Liver (tissue), 9 donors: Measurements from ENCODE around the gene MMP20. TPM values are rescaled to one million over a fixed set of nuclear protein-coding genes. Genes with fewer than 3 reads are reported as not detected.

Experiments
- DNase-seq: peaks from one replicate; pipeline ENCODE4 v3.0.0-alpha.2; 2017; ENCODE audit warnings: low spot score
- H3K27ac ChIP-seq, 2 donors: one replicate each; pipeline ENCODE4 v1.7.0; 2013; ENCODE audit warnings: inconsistent platforms in 2 of 2, low read length in 2 of 2, control low read depth in 1 of 2, low read depth in 1 of 2, mild to moderate bottlenecking in 1 of 2
- H3K27me3 ChIP-seq, 4 donors: one replicate each; pipeline versions ENCODE4 v1.6.1 to v1.7.0; 2013; ENCODE audit warnings: low read length in 3 of 4, inconsistent platforms in 1 of 4, mild to moderate bottlenecking in 1 of 4, moderate library complexity in 1 of 4; ENCODE audit not compliant: control insufficient read depth in 4 of 4, insufficient read depth in 4 of 4
- H3K36me3 ChIP-seq, 4 donors: one replicate each; pipeline versions ENCODE4 v1.6.1 to v1.7.0; 2013; ENCODE audit warnings: low read length in 3 of 4, mild to moderate bottlenecking in 3 of 4, low read depth in 1 of 4, moderate library complexity in 1 of 4; ENCODE audit not compliant: control insufficient read depth in 4 of 4, insufficient read depth in 3 of 4
- H3K4me1 ChIP-seq, 4 donors: one replicate each; pipeline versions ENCODE4 v1.6.1 to v1.7.0; 2013; ENCODE audit warnings: low read length in 3 of 4, mild to moderate bottlenecking in 3 of 4, moderate library complexity in 1 of 4; ENCODE audit not compliant: control insufficient read depth in 4 of 4, insufficient read depth in 4 of 4
- H3K4me3 ChIP-seq, 3 donors: one replicate each; pipeline versions ENCODE4 v1.6.1 to v1.7.0; 2013; ENCODE audit warnings: low read length in 3 of 3, control low read depth in 1 of 3, low read depth in 1 of 3, mild to moderate bottlenecking in 1 of 3
- H3K9ac ChIP-seq, 2 donors: one replicate each; pipeline ENCODE4 v1.7.0; 2013; ENCODE audit warnings: low read length in 2 of 2, mild to moderate bottlenecking in 2 of 2, moderate library complexity in 2 of 2, control low read depth in 1 of 2, low read depth in 1 of 2
- H3K9me3 ChIP-seq, 4 donors: one replicate each; pipeline versions ENCODE4 v1.6.1 to v1.7.0; 2013; ENCODE audit warnings: low read length in 3 of 4; ENCODE audit not compliant: control insufficient read depth in 4 of 4
- ATF3 ChIP-seq: IDR thresholded peaks from 2 replicates; pipeline ENCODE4 v1.6.1; 2016; ENCODE audit warnings: antibody characterized with exemption
- CTCF ChIP-seq: fragments of 150-350 bp; IDR thresholded peaks from 2 replicates; pipeline ENCODE4 v1.5.1; 2017; ENCODE audit warnings: improper control_type of control experiment, low read depth, low read length; ENCODE audit not compliant: missing input control
- EGR1 ChIP-seq, 2 donors: IDR thresholded peaks; 2 replicates each; pipeline ENCODE4 v1.6.1; 2016 to 2018; ENCODE audit warnings: antibody characterized with exemption in 2 of 2, low read depth in 2 of 2
- FOXA1 ChIP-seq: IDR thresholded peaks from 2 replicates; pipeline ENCODE4 v1.6.1; 2016; ENCODE audit warnings: antibody characterized with exemption
- FOXA2 ChIP-seq: IDR thresholded peaks from 2 replicates; pipeline ENCODE4 v1.6.1; 2016; ENCODE audit warnings: antibody characterized with exemption
- GABPA ChIP-seq, 2 donors: IDR thresholded peaks in 1 of 2; conservative IDR thresholded peaks in 1 of 2; 2 replicates each; pipeline ENCODE4 v1.6.1; 2016; ENCODE audit warnings: antibody characterized with exemption in 2 of 2, mild to moderate bottlenecking in 1 of 2, moderate library complexity in 1 of 2
- HNF4G ChIP-seq: IDR thresholded peaks from 2 replicates; pipeline ENCODE4 v1.6.1; 2016; ENCODE audit warnings: antibody characterized with exemption
- JUND ChIP-seq, 2 donors: IDR thresholded peaks; 2 replicates each; pipeline ENCODE4 v1.6.1; 2016; ENCODE audit warnings: antibody characterized with exemption in 2 of 2
- MAX ChIP-seq: IDR thresholded peaks from 2 replicates; pipeline ENCODE4 v1.6.1; 2016; ENCODE audit warnings: antibody characterized with exemption
- NR2F2 ChIP-seq: IDR thresholded peaks from 2 replicates; pipeline ENCODE4 v1.6.1; 2016; ENCODE audit warnings: antibody characterized with exemption
- REST ChIP-seq: IDR thresholded peaks from 2 replicates; pipeline ENCODE4 v1.6.1; 2016; ENCODE audit warnings: antibody characterized with exemption, mild to moderate bottlenecking
- RXRA ChIP-seq, 2 donors: IDR thresholded peaks; 2 replicates each; pipeline ENCODE4 v1.6.1; 2017 to 2018; ENCODE audit warnings: antibody characterized with exemption in 2 of 2, mild to moderate bottlenecking in 1 of 2
- SP1 ChIP-seq: IDR thresholded peaks from 2 replicates; pipeline ENCODE4 v1.6.1; 2018; ENCODE audit warnings: antibody characterized with exemption, mild to moderate bottlenecking
- TAF1 ChIP-seq: conservative IDR thresholded peaks from 2 replicates; pipeline ENCODE4 v1.6.1; 2016; ENCODE audit warnings: antibody characterized with exemption, mild to moderate bottlenecking
- YY1 ChIP-seq: IDR thresholded peaks from 2 replicates; pipeline ENCODE4 v1.6.1; 2016; ENCODE audit warnings: antibody characterized with exemption, mild to moderate bottlenecking
- ZBTB33 ChIP-seq: IDR thresholded peaks from 2 replicates; pipeline ENCODE4 v1.6.1; 2016; ENCODE audit warnings: antibody characterized with exemption
- WGBS: extraction: QIAGEN DNeasy Blood & Tissue Kit; methylation state at CpG from one replicate; pipeline ENCODE4 v1.1.7; 2013; 5-methylcytosine and 5-hydroxymethylcytosine counted together
- polyA plus RNA-seq, 2 donors: library from polyadenylated mRNA; stranded (reverse) in 1 of 2; unstranded in 1 of 2; fragments of 200-250 nt in 1 of 2; fragments of >200 nt in 1 of 2; fragmentation: Nextera tagmentation in 1 of 2; extraction: Ambion mirVana in 1 of 2; gene quantifications; one replicate each; pipeline versions ENCODE4 v1.2.1 to v1.2.3, GENCODE V29; 2013 to 2015
- total RNA-seq, 2 donors: library from RNA; depleted of rRNA; stranded (reverse); fragments of >200 nt; gene quantifications; one replicate each; pipeline ENCODE4 v1.2.3, GENCODE V29; 2014
- donor health status: healthy.
- donor health status: healthy.
- donor health status: healthy.
- donor health status: healthy.
- donor health status: healthy.

The MMP20 gene
- total and polyA plus RNA-seq, 4 donors: not detected

GRCh38 chr11:102655547-102655946 lies 30.4 kb upstream of the MMP20 start:
- TF ChIP-seq RXRA (IDR thresholded peaks at IDR 0.05): no peak
- no peak for TF ChIP-seq ZBTB33
- TF ChIP-seq FOXA1: no peak
- TF ChIP-seq SP1: no peak
- TF ChIP-seq ATF3: no peak
- no peak for TF ChIP-seq CTCF
- TF ChIP-seq GABPA (IDR thresholded peaks at IDR 0.05 in 1 of 2, conservative IDR thresholded peaks at IDR 0.05 in 1 of 2): no peak
- TF ChIP-seq NR2F2: no peak
- Histone ChIP-seq H3K4me3 (no peak overlapping the region), H3K9ac (no peak overlapping the region), H3K27ac (no peak overlapping the region), H3K4me1 (no peaks in the 10 kb centered on the region), H3K27me3 (no peaks in the 10 kb centered on the region), H3K36me3 (no peaks in the 10 kb centered on the region), H3K9me3 (no peaks in the 10 kb centered on the region)
- WGBS: 79% methylated on average over 2 of the region's 2 CpGs
- DNase-seq: no peak

GRCh38 chr11:102654761-102655160 lies 29.6 kb upstream of the MMP20 start:
- TF ChIP-seq SP1 (no peak), YY1 (no peak), EGR1 (IDR thresholded peaks at IDR 0.05; ENCODE audit: low read depth in 2 of 2) (no peak), TAF1 (no peak), RXRA (IDR thresholded peaks at IDR 0.05) (no peak), HNF4G (no peak), JUND (IDR thresholded peaks at IDR 0.05) (no peak), FOXA2 (no peak), ZBTB33 (no peak), GABPA (IDR thresholded peaks at IDR 0.05 in 1 of 2, conservative IDR thresholded peaks at IDR 0.05 in 1 of 2) (no peak), MAX (no peak), REST (no peak), CTCF (no peak), FOXA1 (no peak)
- no peaks in the 10 kb centered on the region for H3K4me1 ChIP-seq

More at GRCh38 chr11:102654761-102655160, 29.6 kb upstream of the MMP20 start:
- WGBS: 94% methylated on average over 1 of the region's 1 CpG
- no peak overlapping the region for H3K9ac ChIP-seq
- DNase-seq: no peak
- H3K4me3 ChIP-seq: no peak overlapping the region
- H3K9me3 ChIP-seq: no peaks in the 10 kb centered on the region
- H3K36me3 ChIP-seq: no peaks in the 10 kb centered on the region
- H3K27me3 ChIP-seq: no peaks in the 10 kb centered on the region
- no peak overlapping the region for H3K27ac ChIP-seq
